Caco-2 (cell line): ENCODE results near the gene SERPINB6. TPM values are rescaled to one million over a fixed set of nuclear protein-coding genes. Genes with fewer than 3 reads are reported as not detected.
"Not testable (repeated sequence)": the region's sequence is repeated elsewhere in the genome, so short reads cannot be mapped to it uniquely, and the experiment has no call there.

Experiments
- BruUV-seq: library from RNA; stranded (reverse); fragments of 400-500 nt; replicated peaks from 2 replicates; lab custom pipeline; 2021; lab: Mats Ljungman, UMichigan
- CTCF ChIA-PET: fragments of 300-600 bp; sonication (Branson Sonifier 250); formaldehyde crosslinking; loops from one replicate; lab custom pipeline; 2022; ENCODE audit warnings: antibody characterized with exemption; lab: Charles Lee
- POLR2A ChIA-PET: fragments of 300-600 bp; sonication (Branson Sonifier 250); formaldehyde crosslinking; loops from one replicate; lab custom pipeline; 2022; ENCODE audit warnings: antibody characterized with exemption; lab: Charles Lee
- DNase-seq, 2 experiments: peaks; one replicate each; pipeline versions ENCODE4 v3.0.0 to v3.0.0-alpha.2; 2020 to 2022
- H3K27me3 ChIP-seq: replicated peaks from 2 replicates; pipeline ENCODE4 v1.6.0; 2011; ENCODE audit warnings: low read length; ENCODE audit not compliant: control insufficient read depth, insufficient read depth
- H3K36me3 ChIP-seq: 2 replicates; pipeline ENCODE4 v1.5.1; 2011; ENCODE audit warnings: low read length; ENCODE audit not compliant: control insufficient read depth, insufficient read depth
- H3K4me1 ChIP-seq: fragments of 250-450 bp; sonication (Bioruptor Pico); 2 replicates; pipeline ENCODE4 v1.5.1; 2020; ENCODE audit warnings: mild to moderate bottlenecking
- H3K4me3 ChIP-seq: 2 replicates; pipeline ENCODE4 v1.5.1; 2011; ENCODE audit warnings: low read depth, mild to moderate bottlenecking, control low read depth, low read length
- H3K9me3 ChIP-seq: fragments of 250-450 bp; sonication (Bioruptor Pico); 2 replicates; pipeline ENCODE4 v1.5.1; 2020; ENCODE audit warnings: mild to moderate bottlenecking, moderate library complexity
- H3K27ac Mint-ChIP-seq: one replicate; pipeline ENCODE4 v1.8.0; 2022; ENCODE audit warnings: mixed read lengths; ENCODE audit not compliant: unreplicated experiment
- H3K27me3 Mint-ChIP-seq: one replicate; pipeline ENCODE4 v1.8.0; 2022; ENCODE audit warnings: mixed read lengths; ENCODE audit not compliant: insufficient read depth, unreplicated experiment
- H3K36me3 Mint-ChIP-seq: one replicate; pipeline ENCODE4 v1.8.0; 2022; ENCODE audit warnings: mild to moderate bottlenecking, mixed read lengths; ENCODE audit not compliant: insufficient read depth, unreplicated experiment
- H3K4me1 Mint-ChIP-seq: one replicate; pipeline ENCODE4 v1.8.0; 2022; ENCODE audit warnings: low read depth, mixed read lengths; ENCODE audit not compliant: unreplicated experiment
- H3K4me3 Mint-ChIP-seq: one replicate; pipeline ENCODE4 v1.8.0; 2022; ENCODE audit warnings: mild to moderate bottlenecking, moderate library complexity, mixed read lengths; ENCODE audit not compliant: unreplicated experiment
- H3K9me3 Mint-ChIP-seq: one replicate; pipeline ENCODE4 v1.8.0; 2022; ENCODE audit warnings: mixed read lengths; ENCODE audit not compliant: unreplicated experiment
- CTCF ChIP-seq, 2 experiments: fragments of 200-600 bp in 1 of 2; IDR thresholded peaks; 1 replicate in 1 of 2; 2 replicates in 1 of 2; pipeline versions ENCODE4 v1.5.1 to v1.8.0; 2011 to 2022; ENCODE audit warnings: antibody characterized with exemption in 1 of 2, control low read depth in 1 of 2, inconsistent platforms in 1 of 2, low read depth in 1 of 2, low read length in 1 of 2, mild to moderate bottlenecking in 1 of 2, moderate library complexity in 1 of 2; ENCODE audit not compliant: insufficient read depth in 1 of 2, severe bottlenecking in 1 of 2, unreplicated experiment in 1 of 2
- intact Hi-C: fragments of 100-400 bp; cut with micrococcal nuclease; formaldehyde crosslinking; loops from one replicate; pipeline ENCODE4 v1.10.0; 2022; ENCODE audit not compliant: unreplicated experiment
- total RNA-seq: library from RNA; stranded (reverse); gene quantifications from 2 replicates; pipeline ENCODE4 v1.2.3, GENCODE V29; 2022

SERPINB6 gene
- total RNA-seq, 1 experiment from 2014 or later, result 60.0 TPM

DNA sequence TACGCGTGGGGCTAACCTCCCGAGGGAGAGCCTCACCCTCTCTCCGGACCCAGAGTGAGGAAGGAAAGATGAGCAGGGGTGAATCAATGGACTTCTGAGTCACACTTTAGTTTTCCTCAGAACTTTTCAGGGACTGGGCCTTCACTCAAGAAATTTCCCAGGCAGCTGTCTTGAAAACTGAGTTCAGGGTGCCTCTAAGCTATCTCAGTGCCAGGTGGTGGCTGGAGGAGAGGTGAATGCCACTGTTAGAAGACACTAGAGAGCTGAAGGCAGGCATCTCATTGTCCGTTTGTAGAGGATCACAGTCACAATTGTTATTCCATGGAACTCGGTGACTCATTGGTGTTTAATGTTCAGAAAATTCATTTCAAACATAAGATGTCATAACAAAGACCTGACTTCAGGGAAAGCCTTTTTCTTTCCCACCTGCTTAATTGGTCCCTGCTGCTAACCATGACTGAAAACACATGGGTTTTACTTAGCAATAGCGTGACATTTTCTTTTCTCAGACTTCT lies 5.3 kb upstream of the SERPINB6 start:
- Histone ChIP-seq H3K9me3 (no peaks in the 10 kb centered on the region), H3K4me1 (peaks cover 32% of the 10 kb centered on the region), H3K4me3 (no peak overlapping the region), H3K27me3 (no peaks in the 10 kb centered on the region), H3K36me3 (no peaks in the 10 kb centered on the region)
- CTCF ChIA-PET, result no interaction called here
- POLR2A ChIA-PET, result no interaction called here
- TF ChIP-seq CTCF (IDR thresholded peaks at IDR 0.05; ENCODE audit: insufficient read depth in 1 of 2, low read depth in 1 of 2, low read length in 1 of 2, severe bottlenecking in 1 of 2, unreplicated experiment in 1 of 2), result no peak
- no peak for DNase-seq
- H3K9me3 Mint-ChIP-seq, result no peaks in the 10 kb centered on the region
- H3K36me3 Mint-ChIP-seq, result peaks cover 5% of the 10 kb centered on the region
- intact Hi-C loops, result no loop called here
- no peak overlapping the region for H3K4me3 Mint-ChIP-seq
- BruUV-seq, result no TSS peak
- H3K27me3 Mint-ChIP-seq, result no peaks in the 10 kb centered on the region
- H3K27ac Mint-ChIP-seq, result no peak overlapping the region
- peaks cover 14% of the 10 kb centered on the region for H3K4me1 Mint-ChIP-seq

DNA sequence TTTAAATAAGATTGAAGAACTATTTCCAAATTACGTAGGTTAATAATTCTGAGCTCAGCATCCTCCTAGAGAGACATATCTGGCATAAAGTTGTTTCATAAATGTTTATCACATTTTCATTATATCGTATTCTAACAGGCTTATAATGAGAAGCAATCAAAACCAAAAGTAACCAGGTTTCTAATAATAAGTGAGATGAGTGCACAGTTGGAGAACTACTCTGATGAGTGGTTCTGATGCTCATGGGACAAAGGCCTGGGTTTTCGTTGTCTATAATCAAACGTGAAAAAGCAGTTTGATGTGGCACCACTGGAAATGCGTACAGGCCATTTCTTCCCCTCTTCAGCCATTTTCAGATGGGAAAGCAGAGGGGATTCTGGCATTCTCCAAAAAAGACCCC lies 4.7 kb upstream of the SERPINB6 start:
- intact Hi-C loops, result no loop called here
- no peak overlapping the region for H3K4me3 Mint-ChIP-seq
- H3K9me3 ChIP-seq, result no peaks in the 10 kb centered on the region
- no TSS peak for BruUV-seq
- no peak overlapping the region for H3K27ac Mint-ChIP-seq
- H3K4me1 ChIP-seq, result peaks cover 27% of the 10 kb centered on the region
- H3K4me3 ChIP-seq, result no peak overlapping the region
- no peaks in the 10 kb centered on the region for H3K27me3 ChIP-seq
- peaks cover 10% of the 10 kb centered on the region for H3K36me3 Mint-ChIP-seq
- no peaks in the 10 kb centered on the region for H3K27me3 Mint-ChIP-seq
- ChIA-PET POLR2A (no interaction called here), CTCF (no interaction called here)
- no peak for DNase-seq
- peaks cover 9% of the 10 kb centered on the region for H3K4me1 Mint-ChIP-seq
- H3K9me3 Mint-ChIP-seq, result no peaks in the 10 kb centered on the region
- TF ChIP-seq CTCF (IDR thresholded peaks at IDR 0.05; ENCODE audit: insufficient read depth in 1 of 2, low read depth in 1 of 2, low read length in 1 of 2, severe bottlenecking in 1 of 2, unreplicated experiment in 1 of 2), result no peak
- no peaks in the 10 kb centered on the region for H3K36me3 ChIP-seq

DNA sequence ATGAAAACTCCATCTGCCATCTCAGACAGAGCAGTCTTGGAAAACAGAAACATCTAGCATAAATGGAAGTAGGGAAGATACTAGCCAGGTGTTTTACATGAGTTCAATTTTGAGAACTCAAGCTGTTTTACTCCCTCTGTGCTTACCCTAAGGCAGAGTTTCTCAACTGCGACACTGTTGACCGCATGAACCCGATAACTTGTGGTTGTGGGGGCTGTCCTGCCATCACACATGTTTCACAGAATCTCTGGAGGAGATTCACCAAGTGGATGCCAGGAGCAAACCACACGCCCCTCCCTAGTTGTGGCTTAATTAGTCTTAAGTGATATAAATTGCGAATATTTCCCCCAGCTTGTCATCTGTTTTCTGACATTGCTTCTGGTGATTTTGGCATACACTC lies 2.3 kb upstream of the SERPINB6 start:
- no peaks in the 10 kb centered on the region for H3K9me3 Mint-ChIP-seq

GRCh38 chr6:2973180-2973579 lies 1.8 kb upstream of the SERPINB6 start:
- H3K9me3 ChIP-seq, intact Hi-C loops, H3K4me1 Mint-ChIP-seq, H3K27ac Mint-ChIP-seq, H3K9me3 Mint-ChIP-seq, H3K4me3 ChIP-seq, BruUV-seq, H3K27me3 ChIP-seq, CTCF ChIA-PET, POLR2A ChIA-PET, DNase-seq, H3K4me3 Mint-ChIP-seq, H3K27me3 Mint-ChIP-seq, H3K36me3 ChIP-seq, H3K4me1 ChIP-seq: not testable (repeated sequence)
- H3K36me3 Mint-ChIP-seq, result peaks cover 18% of the 10 kb centered on the region

More for the DNA sequence above, 2.3 kb upstream of the SERPINB6 start:
- Mint-ChIP-seq H3K4me3 (no peak overlapping the region), H3K36me3 (peaks cover 18% of the 10 kb centered on the region), H3K4me1 (no peaks in the 10 kb centered on the region), H3K27ac (no peak overlapping the region), H3K27me3 (no peaks in the 10 kb centered on the region)
- H3K4me3 ChIP-seq, result no peak overlapping the region
- TF ChIP-seq CTCF (IDR thresholded peaks at IDR 0.05; ENCODE audit: insufficient read depth in 1 of 2, low read depth in 1 of 2, low read length in 1 of 2, severe bottlenecking in 1 of 2, unreplicated experiment in 1 of 2), result no peak
- no peaks in the 10 kb centered on the region for H3K36me3 ChIP-seq
- peaks cover 13% of the 10 kb centered on the region for H3K4me1 ChIP-seq
- intact Hi-C loops, result no loop called here
- ChIA-PET CTCF (no interaction called here), POLR2A (no interaction called here)
- no peaks in the 10 kb centered on the region for H3K9me3 ChIP-seq
- DNase-seq, result no peak
- BruUV-seq, result no TSS peak
- H3K27me3 ChIP-seq, result no peaks in the 10 kb centered on the region

DNA sequence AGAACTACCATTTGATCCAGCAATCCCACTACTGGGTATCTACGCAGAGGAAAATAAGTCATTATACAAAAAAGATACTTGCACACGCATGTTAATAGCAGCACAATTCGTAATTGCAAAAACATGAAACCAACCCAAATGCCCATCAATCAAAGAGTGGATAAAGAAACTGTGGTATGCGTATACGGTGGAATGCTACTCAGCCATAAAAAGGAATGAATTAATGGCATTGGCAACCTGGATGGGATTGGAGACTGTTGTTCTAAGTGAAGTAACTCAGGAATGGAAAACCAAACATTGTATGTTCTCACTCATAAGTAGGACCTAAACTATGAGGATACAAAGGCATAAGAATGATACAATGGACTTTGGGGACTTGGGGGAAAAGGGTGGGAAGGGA lies 1.3 kb upstream of the SERPINB6 start:
- H3K4me1 Mint-ChIP-seq, H3K27me3 Mint-ChIP-seq, H3K27me3 ChIP-seq, H3K27ac Mint-ChIP-seq, H3K4me3 Mint-ChIP-seq, H3K36me3 ChIP-seq, BruUV-seq, H3K9me3 Mint-ChIP-seq, H3K4me1 ChIP-seq, DNase-seq, H3K9me3 ChIP-seq, intact Hi-C loops, H3K4me3 ChIP-seq: not testable (repeated sequence)
- POLR2A ChIA-PET, result interaction anchor here (1.6 kb wide), 2 partner anchors 16 to 17 kb away, joined by 9 to 10 read pairs; no protein-coding TSS in a partner anchor
- H3K36me3 Mint-ChIP-seq, result peaks cover 18% of the 10 kb centered on the region
- CTCF ChIA-PET, result interaction anchor here (0.9 to 1.2 kb wide), 2 partner anchors 16 to 95 kb away, joined by 3 to 4 read pairs; no protein-coding TSS in a partner anchor
